GM19455 (cell line): Measurements from ENCODE around the gene BAG3.
"Not testable (repeated sequence)": the region's sequence is repeated elsewhere in the genome, so short reads cannot be mapped to it uniquely, and the experiment has no call there.

Source experiments
- ATAC-seq: cut with Tn5 transposase; IDR thresholded peaks from one replicate; pipeline ENCODE4 v1.9.1; 2021; ENCODE audit not compliant: unreplicated experiment

BAG3 gene

DNA sequence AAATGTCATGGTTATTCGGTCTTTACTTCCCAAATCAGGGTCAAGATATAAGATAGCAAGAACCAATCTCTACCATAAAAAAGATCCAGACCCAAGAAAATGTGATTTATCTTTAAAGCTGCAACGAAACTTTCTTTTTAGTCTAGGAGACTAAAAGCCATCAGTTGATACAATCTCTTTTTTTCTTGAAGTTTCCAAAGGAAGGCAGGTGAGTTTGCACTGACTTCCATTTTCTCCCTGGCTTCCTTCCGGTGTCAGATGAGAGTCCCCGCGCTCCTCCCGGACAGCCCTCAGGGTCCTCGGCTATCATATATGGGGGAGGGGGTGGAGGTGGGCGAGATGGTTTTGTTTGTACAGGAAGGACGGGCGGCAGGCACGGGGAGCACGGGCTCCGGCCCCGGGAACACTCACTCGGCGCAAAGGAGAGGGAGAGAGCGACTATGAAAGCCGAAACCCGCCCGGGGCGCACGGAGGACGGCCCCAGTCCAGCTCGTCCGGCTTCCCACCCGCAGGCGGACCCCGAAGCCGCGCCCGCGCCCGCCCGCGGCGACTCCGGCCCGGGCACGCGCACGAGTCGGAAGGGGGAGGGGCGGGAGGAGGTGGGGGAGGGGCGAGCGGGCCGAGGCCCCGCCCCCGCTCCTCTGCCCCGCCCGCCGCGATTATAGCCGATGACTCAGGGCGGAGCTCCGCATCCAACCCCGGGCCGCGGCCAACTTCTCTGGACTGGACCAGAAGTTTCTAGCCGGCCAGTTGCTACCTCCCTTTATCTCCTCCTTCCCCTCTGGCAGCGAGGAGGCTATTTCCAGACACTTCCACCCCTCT is at the start of gene BAG3:
Gene BAG3 (plus strand): TSS at position 689 of the 822 bp plus-strand sequence. CDS start 296 bp downstream, outside the sequence.
- peak; percentile 81 for ATAC-seq

DNA sequence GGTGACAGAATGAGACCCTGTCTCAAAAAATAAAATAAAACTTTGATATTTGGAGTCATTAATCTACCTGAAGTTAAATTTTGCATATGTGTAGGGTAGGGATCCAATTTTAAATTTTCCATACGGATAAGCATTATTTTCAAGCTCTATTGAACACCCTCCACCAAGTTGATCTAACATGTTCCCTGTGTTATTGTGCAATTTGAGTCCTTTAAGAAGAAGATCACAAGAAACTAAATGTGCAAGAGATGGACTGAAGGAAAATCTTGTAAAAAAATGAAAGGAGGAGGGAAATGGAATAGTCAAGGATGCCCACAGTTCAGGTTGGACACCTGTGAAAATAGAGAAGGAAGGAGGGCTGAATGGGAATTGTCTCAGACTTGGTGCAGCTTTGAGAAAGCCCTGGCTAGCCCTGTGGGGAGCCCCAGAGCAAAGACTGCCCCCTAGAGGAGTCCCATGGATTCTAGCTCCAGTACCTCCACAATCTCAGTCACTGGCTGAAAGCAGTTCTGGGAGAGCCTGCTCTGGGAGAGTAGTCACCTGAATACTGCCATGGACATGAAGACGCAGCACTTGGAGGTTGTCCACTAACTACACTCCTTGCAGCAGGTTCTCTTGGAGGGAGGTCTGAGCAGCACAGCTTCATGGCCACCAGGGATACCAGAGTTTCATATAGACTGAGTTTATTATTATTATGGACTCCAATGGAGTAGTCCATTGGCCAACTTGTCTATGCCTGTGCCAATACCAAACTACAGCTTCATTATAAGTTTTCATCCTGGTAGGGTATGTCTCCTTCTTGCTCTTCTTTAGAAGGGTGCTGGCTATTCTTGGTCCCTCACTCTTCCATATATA is 48.7 kb upstream of the BAG3 start:
- ATAC-seq: no peak

DNA sequence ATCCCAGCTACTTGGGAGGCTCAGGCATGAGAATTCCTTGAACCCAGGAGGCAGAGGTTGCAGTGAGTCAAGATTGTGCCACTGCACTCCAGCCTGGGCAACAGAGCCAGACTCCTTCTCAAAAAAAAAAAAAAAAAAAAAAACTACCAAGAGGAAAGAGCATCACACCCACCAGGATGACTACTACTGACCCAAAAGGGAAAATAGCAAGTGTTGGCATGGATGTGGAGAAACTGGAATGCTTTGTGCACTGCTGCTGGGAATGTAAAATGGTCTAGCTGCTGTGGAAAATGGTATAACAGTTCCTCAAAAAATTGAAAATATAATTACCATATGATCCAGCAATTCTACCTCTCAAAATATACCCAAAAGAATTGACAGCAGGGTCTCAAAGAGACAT is 46.7 kb upstream of the BAG3 start:
- ATAC-seq: no peak

DNA sequence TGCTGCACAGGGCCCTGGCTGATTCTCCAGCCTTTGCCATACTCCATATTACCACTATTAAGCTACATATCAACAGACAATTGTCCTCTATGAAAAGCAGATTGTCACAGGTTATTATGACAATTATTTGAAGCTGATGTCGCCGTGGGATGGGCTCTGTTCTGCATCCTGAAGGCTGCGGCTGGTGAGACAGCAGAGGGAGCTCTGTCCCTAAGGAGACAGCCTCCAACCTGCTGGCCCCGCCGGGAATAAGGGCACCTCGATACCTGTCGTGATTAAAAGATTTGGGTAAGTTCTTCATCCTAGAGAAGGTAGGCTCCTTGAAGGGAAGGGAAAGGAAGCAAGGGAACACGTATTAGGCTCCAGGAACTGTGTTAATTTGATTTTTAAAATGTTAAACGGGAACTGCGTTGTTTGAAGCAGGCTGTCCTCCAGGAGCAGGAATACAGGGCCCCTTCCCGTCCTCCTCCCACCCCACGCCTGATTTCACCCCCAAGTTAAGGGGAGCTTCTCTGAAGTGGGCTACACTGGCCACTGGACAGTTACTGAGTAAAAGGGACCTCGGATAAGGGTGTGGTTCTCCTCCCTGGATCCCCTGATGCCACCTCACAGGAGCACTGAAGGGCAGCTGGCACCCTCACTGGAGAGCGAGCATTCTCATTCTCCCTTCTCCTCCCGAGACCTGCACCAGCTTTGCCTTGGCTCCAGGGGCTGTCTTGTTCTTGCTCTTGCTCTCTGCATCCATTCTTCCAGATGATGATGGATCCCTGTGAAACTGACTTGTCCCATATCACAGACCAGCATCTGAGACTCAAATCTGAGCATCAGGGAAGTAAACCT is 42.6 kb upstream of the BAG3 start:
- ATAC-seq: no peak

DNA sequence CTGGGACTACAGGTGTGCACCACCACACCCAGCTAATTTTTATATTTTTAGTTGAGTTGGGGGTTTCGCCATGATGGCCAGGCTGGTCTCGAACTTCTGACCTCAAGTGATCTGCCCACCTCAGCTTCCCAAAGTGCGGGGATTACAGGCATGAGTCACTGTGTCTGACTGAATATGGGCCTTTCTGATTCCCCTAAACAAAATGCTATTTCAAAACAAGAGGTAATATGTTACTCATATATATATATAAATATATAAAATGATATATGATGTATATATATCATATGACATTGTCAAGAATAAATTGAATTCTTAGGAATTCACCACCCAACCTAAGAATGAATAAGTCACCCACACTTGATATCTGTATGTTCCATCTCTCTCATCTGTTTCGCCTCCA is 41.7 kb upstream of the BAG3 start:
- no peak for ATAC-seq

DNA sequence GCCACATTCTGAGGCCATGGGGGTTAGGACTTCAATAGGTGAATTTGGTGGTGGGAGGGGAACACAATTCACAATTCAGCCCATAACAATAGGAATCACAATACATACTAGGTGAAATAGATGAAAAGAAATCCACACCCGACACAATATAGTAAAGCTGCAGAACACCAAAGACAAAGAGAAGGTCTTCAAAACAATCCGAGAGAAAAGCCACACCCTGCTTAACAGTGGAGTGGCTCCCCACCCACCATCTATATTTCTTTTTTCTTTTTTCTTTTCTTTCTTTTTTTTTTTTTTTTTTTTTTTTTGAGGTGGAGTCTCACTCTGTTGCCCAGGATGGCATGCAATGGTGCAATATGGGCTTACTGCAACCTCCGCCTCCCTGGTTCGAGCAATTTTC is 39.7 kb upstream of the BAG3 start:
- ATAC-seq: no peak

DNA sequence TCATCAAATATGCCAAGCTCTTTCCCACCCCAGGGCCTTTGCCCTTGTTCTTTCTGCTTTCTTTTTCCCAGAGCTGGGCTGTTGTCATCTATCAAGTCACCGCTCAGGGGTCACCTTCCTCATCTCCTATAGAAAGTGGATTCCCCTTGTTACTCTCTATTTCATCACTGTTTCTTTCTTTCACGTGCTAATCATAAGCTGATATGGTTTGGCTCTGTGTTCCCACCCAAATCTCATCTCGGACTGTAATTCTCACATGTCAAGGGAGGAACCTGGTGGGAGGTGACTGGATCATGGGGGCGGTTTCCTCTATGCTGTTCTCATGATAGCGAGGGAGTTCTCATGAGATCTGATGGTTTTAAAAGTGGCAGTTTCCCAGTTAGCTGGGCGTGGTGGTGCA is 37.4 kb upstream of the BAG3 start:
- ATAC-seq: no peak

DNA sequence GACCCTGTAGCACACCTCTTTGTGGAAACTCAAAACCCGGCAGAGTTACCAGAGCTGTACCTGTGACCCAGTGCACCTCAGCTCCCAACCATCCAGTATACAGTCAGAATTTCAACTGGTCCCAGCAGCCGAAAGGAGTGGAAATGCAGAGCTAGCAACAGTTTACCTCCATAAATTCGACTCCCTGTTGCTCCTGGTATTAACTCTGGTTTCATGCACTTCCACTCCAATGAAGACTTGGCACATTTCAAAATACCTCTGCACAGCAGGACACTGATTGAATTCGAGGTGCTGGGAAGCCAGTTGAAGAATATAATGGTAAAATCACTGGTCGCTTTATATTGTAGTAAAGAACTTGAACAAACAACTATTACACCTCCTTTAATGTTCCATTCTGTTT is 36.5 kb upstream of the BAG3 start:
- no peak for ATAC-seq

DNA sequence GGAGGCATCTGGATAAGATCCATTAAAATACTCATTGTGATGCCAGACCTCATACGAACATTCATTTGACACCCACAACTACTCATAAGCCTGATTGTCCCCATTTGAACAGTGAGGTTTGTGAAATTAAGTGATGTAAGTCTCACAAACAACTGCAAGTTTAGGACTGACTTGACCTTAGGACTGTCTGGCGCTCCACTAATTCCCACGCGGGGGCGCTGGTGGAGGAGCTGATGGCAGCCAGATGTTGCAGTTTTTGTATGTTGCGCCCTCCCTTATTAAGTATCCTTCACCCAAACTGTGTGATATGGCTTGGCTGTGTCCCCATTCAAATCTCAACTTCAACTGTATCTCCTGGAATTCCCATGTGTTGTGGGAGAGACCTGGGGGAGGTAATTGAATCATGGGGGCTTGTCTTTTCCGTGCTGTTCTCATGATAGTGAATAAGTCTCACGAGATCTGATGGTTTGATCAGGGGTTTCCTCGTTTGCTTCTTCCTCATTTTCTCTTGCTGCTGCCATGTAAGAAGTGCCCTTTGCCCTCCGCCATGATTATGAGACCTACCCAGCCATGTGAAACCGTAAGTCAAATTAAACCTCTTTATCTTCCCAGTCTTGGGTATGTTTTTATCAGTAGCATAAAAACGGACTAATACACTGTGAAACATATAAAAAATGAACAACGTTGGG is 34.2 kb upstream of the BAG3 start:
- no peak for ATAC-seq

DNA sequence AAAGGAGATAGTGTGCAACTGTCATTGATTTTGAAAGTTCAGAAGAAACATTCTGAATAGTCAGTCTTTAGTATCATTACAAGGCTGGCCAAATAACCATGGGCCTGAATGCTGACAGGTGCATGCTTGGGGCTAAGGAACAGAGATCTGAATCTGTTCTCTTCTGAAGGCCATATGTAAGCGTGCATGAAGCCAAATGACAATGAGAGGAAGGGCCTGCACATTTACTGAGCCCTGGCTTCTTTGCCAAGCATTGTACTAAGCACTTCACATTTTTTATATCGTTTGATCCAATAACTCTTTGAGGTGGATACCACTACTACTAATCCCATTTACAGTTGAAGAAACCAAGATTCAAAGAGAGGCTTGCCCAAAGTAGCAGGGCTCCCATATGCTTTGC is 32.0 kb upstream of the BAG3 start:
- ATAC-seq: no peak

DNA sequence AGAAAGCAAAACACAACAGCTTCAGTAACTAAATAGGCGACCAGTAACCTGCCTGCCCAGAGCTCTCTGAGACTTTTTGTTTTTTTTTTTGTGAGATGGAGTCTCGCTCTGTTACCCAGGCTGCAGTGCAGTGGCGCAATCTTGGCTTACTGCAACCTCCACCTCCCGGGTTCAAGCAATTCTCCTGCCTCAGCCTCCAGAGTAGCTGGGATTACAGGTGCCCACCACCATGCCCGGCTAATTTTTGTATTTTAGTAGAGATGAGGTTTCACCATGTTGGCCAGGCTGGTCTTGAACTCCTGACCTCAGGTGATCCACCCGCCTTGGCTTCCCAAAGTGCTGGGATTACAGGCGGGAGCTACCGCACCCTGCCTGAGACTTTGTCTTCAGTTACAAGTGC is 31.4 kb upstream of the BAG3 start:
- not testable (repeated sequence) for ATAC-seq

DNA sequence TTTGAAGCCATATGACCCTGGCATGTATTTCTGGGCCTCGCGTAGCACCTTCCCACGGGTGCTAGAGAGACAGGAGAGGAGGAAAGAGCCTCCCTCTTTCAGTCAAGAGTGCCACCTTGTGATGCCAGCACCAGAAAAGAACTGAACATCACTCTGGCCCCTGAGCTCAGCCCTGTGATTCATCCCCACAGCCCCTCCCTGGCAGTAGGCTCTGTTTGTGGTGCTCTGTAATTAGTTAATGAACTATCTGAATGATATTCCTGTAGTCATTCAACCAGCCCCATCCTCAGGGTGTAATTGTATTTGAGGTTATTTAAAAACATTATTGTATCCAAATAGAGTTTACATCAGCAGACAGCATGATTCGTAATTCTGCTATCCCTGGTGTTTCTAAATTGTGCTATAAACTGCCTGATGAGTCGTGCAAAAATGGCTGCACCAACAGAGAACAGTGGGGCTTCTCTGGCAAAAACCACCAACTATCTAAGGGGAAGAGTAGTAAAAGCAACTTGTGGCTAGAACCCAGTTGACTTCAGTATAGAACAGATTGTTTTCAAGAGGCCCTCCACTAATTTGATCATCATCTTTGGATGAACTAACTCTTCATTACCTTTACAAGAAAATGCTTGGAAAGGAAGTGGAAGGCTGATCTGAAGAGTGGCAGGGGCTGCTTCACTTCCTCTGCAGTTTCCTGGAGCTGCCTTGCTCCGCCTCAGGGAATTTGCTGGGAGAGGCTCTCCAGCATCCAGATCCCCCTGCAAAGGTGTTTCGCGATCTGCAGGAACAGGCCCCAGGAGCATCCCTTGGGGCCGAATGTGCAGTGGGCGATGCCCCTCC is 30.7 kb upstream of the BAG3 start:
- ATAC-seq: no peak

DNA sequence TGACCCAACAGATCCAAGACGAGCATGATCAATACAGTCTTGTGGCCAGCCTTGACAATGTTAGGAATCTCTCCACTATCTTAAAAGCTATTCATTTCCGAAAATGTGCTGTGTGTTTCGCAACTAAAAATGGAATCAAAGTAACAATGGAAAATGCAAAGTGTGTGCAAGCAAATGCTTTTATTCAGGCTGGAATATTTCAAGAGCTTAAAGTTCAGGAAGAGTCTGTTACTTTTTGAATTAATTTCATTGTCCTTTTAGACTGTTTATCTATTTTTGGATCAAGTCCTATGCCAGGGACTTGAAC is 30.1 kb upstream of the BAG3 start:
- ATAC-seq: no peak

DNA sequence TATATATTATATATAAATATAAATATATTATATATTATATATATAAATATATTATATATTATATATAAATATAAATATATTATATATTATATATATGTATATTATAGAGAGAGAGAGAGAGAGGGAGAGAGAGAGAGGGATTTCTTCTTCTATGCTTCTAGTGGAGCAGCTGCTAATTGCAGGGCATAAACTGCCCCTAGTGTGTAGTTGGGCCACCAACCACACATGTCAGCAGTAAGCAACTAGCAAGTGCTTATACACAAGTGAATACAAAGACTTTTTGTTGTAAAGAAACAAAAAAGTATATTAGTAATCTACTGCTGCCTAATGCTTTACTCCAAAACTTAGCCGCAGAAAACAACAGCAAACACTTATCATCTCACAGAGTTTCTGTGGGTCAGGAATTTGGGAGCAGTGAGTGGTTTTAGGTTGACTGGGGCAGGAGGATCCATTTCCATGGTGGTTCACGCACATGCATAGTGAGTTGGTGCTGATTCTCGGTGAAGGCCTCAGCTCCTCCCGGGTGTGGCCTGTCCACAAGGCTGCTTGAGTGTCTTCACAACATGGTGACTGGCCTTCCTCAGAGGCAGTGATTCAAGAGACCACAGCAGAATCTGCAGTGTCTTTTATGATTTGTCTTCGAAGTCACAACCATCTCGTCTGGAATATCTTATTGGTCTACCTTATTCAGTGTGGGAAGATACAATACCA is 25.5 kb upstream of the BAG3 start:
- no peak for ATAC-seq

DNA sequence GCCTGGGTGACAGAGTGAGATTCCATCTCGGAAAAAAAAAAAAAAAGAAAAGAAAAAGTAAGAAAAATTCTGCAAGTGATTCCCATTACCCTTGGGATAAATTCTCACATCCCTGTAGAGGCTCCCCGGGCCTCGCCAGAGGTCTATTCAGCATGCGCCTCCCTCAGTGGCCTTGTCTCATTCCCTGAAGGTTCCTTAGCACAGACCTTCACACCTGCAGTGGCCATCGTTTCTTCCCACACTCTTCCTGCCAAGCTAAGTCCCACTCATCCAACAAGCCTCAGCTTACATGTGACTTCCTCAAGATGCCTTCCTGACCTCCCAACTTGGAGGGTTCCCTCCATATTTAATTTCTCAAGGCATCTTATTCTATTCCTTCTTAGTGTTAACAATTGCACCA is 20.9 kb upstream of the BAG3 start:
- no peak for ATAC-seq

DNA sequence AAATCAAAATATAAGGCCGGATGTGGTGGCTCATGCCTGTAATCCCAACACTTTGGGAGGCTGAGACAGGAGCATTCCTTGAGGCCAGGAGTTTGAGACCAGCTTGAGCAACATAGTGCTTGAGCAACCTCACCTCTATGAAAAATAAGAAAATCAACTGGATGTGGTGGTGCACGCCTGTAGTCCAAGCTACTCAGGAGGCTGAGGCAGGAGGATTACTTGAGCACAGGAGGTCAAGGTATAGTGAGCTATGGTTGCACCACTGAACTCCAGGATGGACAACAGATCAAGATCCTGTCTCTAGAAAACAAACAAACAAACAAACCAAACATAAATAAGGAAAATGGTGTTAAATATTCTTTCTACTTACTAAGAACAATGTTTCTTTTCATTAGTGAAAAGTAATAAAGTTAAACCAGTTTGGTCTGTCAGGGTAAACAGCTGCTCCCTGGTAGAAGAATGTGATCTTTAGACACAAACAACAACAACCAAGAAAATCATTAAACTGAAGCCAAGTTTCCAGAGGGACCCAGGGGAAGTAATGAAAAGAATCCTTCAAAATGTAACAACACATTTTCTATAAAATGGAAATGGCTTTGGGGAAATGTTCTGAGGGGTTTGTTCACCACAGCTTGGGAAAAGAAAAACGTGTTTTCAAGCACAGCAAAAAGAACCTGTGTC is 17.5 kb upstream of the BAG3 start:
- no peak for ATAC-seq

DNA sequence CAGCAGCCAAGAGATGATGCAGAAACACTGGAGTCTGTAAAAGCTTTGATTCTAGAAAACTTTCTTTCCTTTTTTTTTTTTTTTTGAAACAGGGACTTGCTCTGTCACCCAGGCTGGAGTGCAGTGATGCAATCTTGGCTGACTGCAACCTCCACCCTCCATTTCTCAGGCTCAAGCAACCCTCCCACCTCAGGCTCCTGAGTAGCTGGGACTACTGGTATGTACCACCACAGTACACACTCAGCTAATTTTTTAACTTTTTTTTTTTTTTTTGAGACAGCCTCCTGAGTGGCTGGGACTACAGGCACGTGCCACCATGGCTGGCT is 17.0 kb upstream of the BAG3 start:
- ATAC-seq: no peak

DNA sequence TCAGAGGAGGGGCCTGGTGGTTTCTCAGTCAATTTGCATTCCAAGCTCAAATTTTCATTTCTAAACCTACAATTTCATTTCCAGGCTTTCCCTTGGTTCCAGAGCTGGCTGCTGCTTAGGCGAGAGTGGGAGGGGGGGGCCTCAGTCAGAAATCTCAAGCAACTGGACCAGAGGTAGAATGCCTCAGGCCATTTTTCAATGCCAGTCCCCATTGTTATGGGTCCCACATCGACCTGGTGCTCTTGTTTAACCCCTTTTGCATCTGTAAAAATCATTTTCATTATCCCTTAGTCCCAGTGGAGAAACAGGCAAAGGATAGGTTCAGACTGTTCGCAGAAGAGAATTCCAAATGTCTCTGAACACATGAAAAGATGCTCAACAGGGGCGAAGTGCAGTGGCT is 13.5 kb upstream of the BAG3 start:
- ATAC-seq: no peak

DNA sequence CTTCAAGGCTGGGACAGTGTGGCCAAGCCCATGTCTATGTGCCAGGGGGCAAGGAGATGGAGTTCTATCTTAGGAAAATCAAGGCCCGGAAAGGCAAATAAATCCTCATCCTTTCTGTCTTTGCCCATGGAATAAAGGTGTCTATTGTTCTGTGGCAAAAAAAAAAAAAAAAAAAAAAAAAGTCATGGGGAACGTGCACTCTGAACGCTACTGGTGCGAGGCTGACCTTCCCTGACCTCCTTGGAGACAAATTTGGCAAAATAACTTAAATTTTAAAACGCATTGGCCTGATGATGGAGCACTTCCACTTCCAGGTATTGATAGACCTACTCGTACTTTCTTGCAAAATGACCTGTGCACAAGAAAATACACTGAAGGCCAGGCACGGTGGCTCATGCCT is 12.2 kb upstream of the BAG3 start:
- ATAC-seq: no peak
